Suprapubic skin (tissue), 4 donors: ENCODE data around the gene GALNT18. TPM values are rescaled to one million over a fixed set of nuclear protein-coding genes. Genes with fewer than 3 reads are reported as not detected.

ENCODE experiments used
- DNase-seq, 2 donors: peaks; one replicate each; pipeline ENCODE4 v3.0.0-alpha.2; 2019; ENCODE audit warnings: low spot score in 2 of 2
- H3K27ac ChIP-seq: fragments of 200-600 bp; sonication (generic); one replicate; pipeline ENCODE4 v1.5.1; 2019
- H3K27me3 ChIP-seq: fragments of 200-600 bp; sonication (generic); one replicate; pipeline ENCODE4 v1.5.1; 2019
- H3K36me3 ChIP-seq: fragments of 200-600 bp; sonication (generic); one replicate; pipeline ENCODE4 v1.5.1; 2019
- H3K4me1 ChIP-seq: fragments of 200-600 bp; sonication (generic); one replicate; pipeline ENCODE4 v1.5.1; 2019
- H3K4me3 ChIP-seq: fragments of 200-600 bp; sonication (generic); one replicate; pipeline ENCODE4 v1.5.1; 2019; ENCODE audit warnings: mild to moderate bottlenecking
- H3K9me3 ChIP-seq: fragments of 200-600 bp; sonication (generic); one replicate; pipeline ENCODE4 v1.5.1; 2019
- EP300 ChIP-seq: sonication (generic); formaldehyde crosslinking; IDR thresholded peaks from one replicate; pipeline ENCODE4 v1.6.1; 2017; ENCODE audit warnings: antibody characterized with exemption
- POLR2A ChIP-seq, 2 donors: fragments of 450-650 bp; IDR thresholded peaks; one replicate each; pipeline ENCODE4 v1.6.1; 2017; ENCODE audit warnings: antibody characterized with exemption in 2 of 2, mild to moderate bottlenecking in 2 of 2, moderate library complexity in 2 of 2
- POLR2AphosphoS5 ChIP-seq, 3 donors: sonication (generic); formaldehyde crosslinking; IDR thresholded peaks; one replicate each; pipeline ENCODE4 v1.6.1; 2017; ENCODE audit warnings: antibody characterized with exemption in 3 of 3
- WGBS: methylation state at CpG from one replicate; pipeline ENCODE4 v1.1.5; 2018; 5-methylcytosine and 5-hydroxymethylcytosine counted together
- total RNA-seq, 4 donors: library from RNA; depleted of rRNA; stranded (reverse); fragments of >200 nt; gene quantifications; one replicate each; pipeline ENCODE4 v1.1.0, GENCODE V29; 2016
- TF ChIP-seq, protein P1 (sequence below), 2 donors: fragments of 200-600 bp in 1 of 2; fragments of 450-650 bp in 1 of 2; sonication (generic) in 1 of 2; IDR thresholded peaks; one replicate each; pipeline ENCODE4 v1.5.1; 2016 to 2019; ENCODE audit warnings: antibody characterized with exemption in 2 of 2, mild to moderate bottlenecking in 1 of 2, moderate library complexity in 1 of 2

GALNT18 gene
- total RNA-seq, 4 donors from 2014 or later: 20.6 to 26.0 (median 23.1) TPM

DNA sequence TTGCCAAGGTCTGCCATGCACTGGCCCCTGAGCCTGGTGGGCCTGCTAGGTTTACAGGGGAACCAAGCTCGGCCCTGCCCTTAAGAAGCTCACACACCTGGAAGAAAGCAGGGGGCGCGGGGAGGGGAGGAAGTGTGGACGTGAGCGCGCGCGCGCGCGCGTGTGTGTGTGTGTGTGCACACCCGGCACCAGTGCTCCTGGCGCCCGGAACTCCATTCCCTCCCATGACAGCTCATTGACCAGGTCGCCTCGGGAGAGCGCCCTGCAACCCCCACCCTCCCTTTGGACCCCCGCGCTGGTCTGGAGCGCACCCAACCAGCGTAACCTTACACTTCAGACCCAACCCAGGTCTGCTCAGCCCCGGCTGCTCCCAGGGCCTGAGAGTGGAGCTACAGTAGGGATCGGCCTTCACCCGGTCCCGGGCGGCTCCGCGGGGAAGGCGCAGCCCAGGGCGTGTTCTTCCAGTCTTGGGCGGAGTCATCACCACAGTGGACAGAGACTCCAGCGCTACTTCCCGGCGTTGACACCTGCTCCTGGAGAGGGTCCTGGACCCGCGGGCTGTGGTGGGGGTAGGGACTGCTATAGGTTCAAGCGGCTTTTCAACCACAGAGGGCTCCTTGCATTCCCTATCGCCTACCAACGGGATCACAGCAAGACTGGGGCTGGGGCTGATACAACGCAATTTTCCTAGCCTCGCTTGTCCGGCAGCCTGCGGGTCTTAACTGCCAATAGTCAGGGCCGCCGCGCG lies 1.5 kb downstream of the GALNT18 start:
- peak in 1 of 2 donors; percentile 67 for DNase-seq
- Histone ChIP-seq H3K27me3 (peaks cover 7% of the 10 kb centered on the region), H3K4me1 (peaks cover 36% of the 10 kb centered on the region), H3K9me3 (no peaks in the 10 kb centered on the region), H3K27ac (peak overlapping the region; percentile 68), H3K36me3 (no peaks in the 10 kb centered on the region), H3K4me3 (peak overlapping the region; percentile 74)
- TF ChIP-seq, protein P1, sequence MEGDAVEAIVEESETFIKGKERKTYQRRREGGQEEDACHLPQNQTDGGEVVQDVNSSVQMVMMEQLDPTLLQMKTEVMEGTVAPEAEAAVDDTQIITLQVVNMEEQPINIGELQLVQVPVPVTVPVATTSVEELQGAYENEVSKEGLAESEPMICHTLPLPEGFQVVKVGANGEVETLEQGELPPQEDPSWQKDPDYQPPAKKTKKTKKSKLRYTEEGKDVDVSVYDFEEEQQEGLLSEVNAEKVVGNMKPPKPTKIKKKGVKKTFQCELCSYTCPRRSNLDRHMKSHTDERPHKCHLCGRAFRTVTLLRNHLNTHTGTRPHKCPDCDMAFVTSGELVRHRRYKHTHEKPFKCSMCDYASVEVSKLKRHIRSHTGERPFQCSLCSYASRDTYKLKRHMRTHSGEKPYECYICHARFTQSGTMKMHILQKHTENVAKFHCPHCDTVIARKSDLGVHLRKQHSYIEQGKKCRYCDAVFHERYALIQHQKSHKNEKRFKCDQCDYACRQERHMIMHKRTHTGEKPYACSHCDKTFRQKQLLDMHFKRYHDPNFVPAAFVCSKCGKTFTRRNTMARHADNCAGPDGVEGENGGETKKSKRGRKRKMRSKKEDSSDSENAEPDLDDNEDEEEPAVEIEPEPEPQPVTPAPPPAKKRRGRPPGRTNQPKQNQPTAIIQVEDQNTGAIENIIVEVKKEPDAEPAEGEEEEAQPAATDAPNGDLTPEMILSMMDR (IDR thresholded peaks at IDR 0.05): no peak
- TF ChIP-seq POLR2AphosphoS5 (IDR thresholded peaks at IDR 0.05) (no peak), EP300 (no peak), POLR2A (IDR thresholded peaks at IDR 0.05) (no peak)
- WGBS: 8% methylated on average over 24 of the region's 48 CpGs

DNA sequence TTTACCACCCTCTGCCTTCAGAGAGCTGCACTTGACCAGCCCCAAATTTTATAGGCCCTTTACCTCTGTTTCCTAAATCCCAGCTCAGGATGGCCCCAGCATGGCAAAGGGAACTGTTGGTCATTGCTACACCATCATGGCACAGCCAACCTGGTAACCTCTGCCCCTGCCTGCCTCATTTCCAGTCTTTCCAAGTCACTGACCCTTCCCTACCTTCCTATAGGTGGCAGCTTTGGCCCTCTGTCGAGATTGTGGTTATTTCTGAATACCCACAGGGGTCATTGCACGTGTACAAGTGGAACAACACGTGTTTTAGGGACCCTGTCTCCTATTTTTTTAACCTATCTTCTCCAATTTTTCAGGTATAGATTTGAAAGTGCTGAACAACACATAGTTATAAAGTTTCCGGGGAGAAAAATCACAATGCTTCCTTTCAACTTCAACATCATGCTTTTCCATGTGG lies 2.8 kb downstream of the GALNT18 start:
- Histone ChIP-seq H3K4me1 (peaks cover 36% of the 10 kb centered on the region), H3K9me3 (no peaks in the 10 kb centered on the region), H3K27me3 (peaks cover 7% of the 10 kb centered on the region), H3K4me3 (peak overlapping the region; percentile 74), H3K27ac (no peak overlapping the region), H3K36me3 (no peaks in the 10 kb centered on the region)
- no peak for TF ChIP-seq EP300
- no peak for TF ChIP-seq POLR2A (IDR thresholded peaks at IDR 0.05)
- TF ChIP-seq, protein P1 (IDR thresholded peaks at IDR 0.05): no peak
- DNase-seq: no peak
- 66% methylated on average over 4 of the region's 4 CpGs for WGBS

DNA sequence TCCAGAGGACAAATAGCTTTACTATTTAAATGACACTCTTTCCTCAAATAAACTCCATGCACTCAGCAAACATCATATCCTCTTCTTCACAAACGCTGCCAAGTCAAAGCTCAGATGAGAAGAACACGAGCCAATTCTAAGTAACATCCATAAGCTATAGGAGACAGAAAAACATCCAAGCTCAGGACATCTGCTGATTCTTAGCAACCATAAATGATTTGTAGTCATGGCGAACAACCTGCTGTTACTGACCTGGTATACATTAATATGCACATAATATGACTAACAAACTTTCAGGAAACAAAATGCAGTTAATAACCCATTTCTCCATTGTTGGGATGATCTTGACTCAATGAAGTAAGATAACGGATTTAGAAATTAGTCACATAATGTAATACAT lies 6.7 kb downstream of the GALNT18 start:
- Histone ChIP-seq H3K4me1 (peaks cover 14% of the 10 kb centered on the region), H3K36me3 (no peaks in the 10 kb centered on the region), H3K9me3 (no peaks in the 10 kb centered on the region), H3K4me3 (no peak overlapping the region), H3K27ac (no peak overlapping the region), H3K27me3 (peaks cover 4% of the 10 kb centered on the region)
- 65% methylated on average over 4 of the region's 4 CpGs for whole genome bisulfite sequencing
- TF ChIP-seq POLR2AphosphoS5 (IDR thresholded peaks at IDR 0.05) (no peak), POLR2A (IDR thresholded peaks at IDR 0.05) (no peak), EP300 (no peak)
- TF ChIP-seq, protein P1 (IDR thresholded peaks at IDR 0.05): no peak
- DNase-seq: no peak

DNA sequence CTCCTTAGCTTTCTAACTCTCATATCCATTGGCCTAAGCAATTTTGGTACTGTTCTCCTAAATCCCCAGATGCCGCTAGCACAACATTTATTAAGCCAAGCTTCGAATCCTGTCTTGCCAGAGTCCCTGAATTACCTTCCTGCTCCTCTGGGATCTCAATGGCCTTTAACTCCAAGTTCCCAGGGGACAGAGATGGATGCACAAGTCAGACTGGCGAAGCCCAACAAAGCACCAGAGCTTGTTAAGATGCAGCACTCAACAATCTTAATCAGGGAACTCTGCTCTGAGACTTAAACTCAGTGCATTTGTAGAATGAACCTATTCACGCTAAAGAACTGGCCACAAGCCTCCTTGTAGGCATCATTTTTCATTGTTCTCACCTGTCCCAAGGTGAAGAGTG lies 9.4 kb downstream of the GALNT18 start:
- Histone ChIP-seq H3K36me3 (no peaks in the 10 kb centered on the region), H3K27me3 (no peaks in the 10 kb centered on the region), H3K4me1 (peaks cover 5% of the 10 kb centered on the region), H3K4me3 (no peak overlapping the region), H3K27ac (no peak overlapping the region), H3K9me3 (no peaks in the 10 kb centered on the region)
- no peak for DNase-seq
- 95% methylated on average over 4 of the region's 4 CpGs for WGBS
- TF ChIP-seq EP300 (no peak), POLR2AphosphoS5 (IDR thresholded peaks at IDR 0.05) (no peak), POLR2A (IDR thresholded peaks at IDR 0.05) (no peak)
- TF ChIP-seq, protein P1 (IDR thresholded peaks at IDR 0.05): no peak

DNA sequence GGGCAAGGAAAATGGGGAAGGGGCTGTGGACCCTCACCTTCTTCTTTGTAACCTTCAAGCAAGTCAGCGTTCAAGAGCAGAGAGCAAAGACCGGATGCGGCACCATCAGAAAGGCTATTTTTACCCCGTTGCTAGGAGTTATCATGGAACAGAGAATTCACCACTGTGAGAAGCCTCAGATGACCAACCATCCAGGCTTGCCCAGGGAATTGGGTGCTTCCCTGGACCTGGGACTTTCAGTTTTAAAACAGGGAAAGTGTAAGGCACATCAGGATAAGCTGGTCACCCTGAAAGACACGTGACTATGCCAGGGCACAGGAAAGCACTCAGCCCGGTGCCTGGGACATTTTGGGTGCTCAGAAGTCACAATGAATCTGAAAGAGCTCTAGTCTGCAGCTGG lies 10.4 kb downstream of the GALNT18 start:
- no peaks in the 10 kb centered on the region for H3K36me3 ChIP-seq
- no peak overlapping the region for H3K4me3 ChIP-seq
- no peak for DNase-seq
- 86% methylated on average over 6 of the region's 6 CpGs for WGBS
- peaks cover 5% of the 10 kb centered on the region for H3K4me1 ChIP-seq
- no peak for TF ChIP-seq EP300
- no peak for TF ChIP-seq POLR2A (IDR thresholded peaks at IDR 0.05)
- no peak overlapping the region for H3K27ac ChIP-seq
- no peaks in the 10 kb centered on the region for H3K27me3 ChIP-seq
- H3K9me3 ChIP-seq: no peaks in the 10 kb centered on the region
